GM23338 (cell line): ENCODE measurements around the gene CEP135. TPM values are rescaled to one million over a fixed set of nuclear protein-coding genes. Genes with fewer than 3 reads are reported as not detected.

Experiments used
- ATAC-seq: fragments of 200-7000 bp; cut with Tn5 transposase; 3 replicates; pipeline ENCODE4 v1.9.1; 2020
- DNase-seq: peaks from one replicate; pipeline ENCODE4 v3.0.0-alpha.2; 2015; ENCODE audit warnings: low spot score
- H2AFZ ChIP-seq: fragments of 200-600 bp; sonication (generic); 2 replicates; pipeline ENCODE4 v1.8.0; 2016; ENCODE audit warnings: antibody characterized with exemption, mild to moderate bottlenecking, moderate library complexity
- H3F3A ChIP-seq: fragments of 200-600 bp; sonication (generic); replicated peaks from 2 replicates; pipeline ENCODE4 v1.8.0; 2017; ENCODE audit warnings: antibody characterized with exemption, mixed run types, low read depth
- H3K27ac ChIP-seq: fragments of 200-600 bp; sonication (generic); 2 replicates; pipeline ENCODE4 v1.6.1; 2016; ENCODE audit warnings: low read depth
- H3K27me3 ChIP-seq: fragments of 200-600 bp; sonication (generic); 2 replicates; pipeline ENCODE4 v1.8.0; 2016; ENCODE audit warnings: mild to moderate bottlenecking, mixed run types, moderate library complexity; ENCODE audit not compliant: insufficient read depth
- H3K36me3 ChIP-seq: fragments of 200-600 bp; sonication (generic); 2 replicates; pipeline ENCODE4 v1.8.0; 2016; ENCODE audit warnings: mild to moderate bottlenecking; ENCODE audit not compliant: insufficient read depth
- H3K4me1 ChIP-seq: fragments of 200-600 bp; sonication (generic); 2 replicates; pipeline ENCODE4 v1.8.0; 2016; ENCODE audit warnings: mild to moderate bottlenecking, moderate library complexity; ENCODE audit not compliant: insufficient read depth
- H3K4me2 ChIP-seq: fragments of 200-600 bp; sonication (generic); 2 replicates; pipeline ENCODE4 v1.7.1; 2017; ENCODE audit warnings: mixed run types
- H3K4me3 ChIP-seq: fragments of 200-600 bp; sonication (generic); 2 replicates; pipeline ENCODE4 v1.6.1; 2016; ENCODE audit warnings: mixed run types
- H3K79me2 ChIP-seq: fragments of 200-600 bp; sonication (generic); replicated peaks from 2 replicates; pipeline ENCODE4 v1.8.0; 2017; ENCODE audit warnings: mild to moderate bottlenecking; ENCODE audit not compliant: insufficient read depth
- H3K9me2 ChIP-seq: fragments of 200-600 bp; sonication (generic); 2 replicates; pipeline ENCODE4 v1.8.0; 2017; ENCODE audit not compliant: insufficient read depth
- H4K20me1 ChIP-seq: fragments of 200-600 bp; sonication (generic); replicated peaks from 2 replicates; pipeline ENCODE4 v1.8.0; 2017; ENCODE audit warnings: mild to moderate bottlenecking; ENCODE audit not compliant: insufficient read depth
- H3K27ac Mint-ChIP-seq: 2 replicates; pipeline ENCODE4 v1.8.0; 2020; ENCODE audit warnings: inconsistent platforms, mild to moderate bottlenecking, moderate library complexity, mixed read lengths
- H3K27me3 Mint-ChIP-seq: 3 replicates; pipeline ENCODE4 v1.8.0; 2022; ENCODE audit warnings: low read depth, mild to moderate bottlenecking, moderate library complexity, mixed read lengths, inconsistent platforms; ENCODE audit not compliant: insufficient read depth, poor library complexity
- H3K36me3 Mint-ChIP-seq: 3 replicates; pipeline ENCODE4 v1.8.0; 2021; ENCODE audit warnings: low read depth, mild to moderate bottlenecking, inconsistent platforms, moderate library complexity, mixed read lengths
- H3K4me1 Mint-ChIP-seq: 3 replicates; pipeline ENCODE4 v1.8.0; 2020; ENCODE audit warnings: mild to moderate bottlenecking, inconsistent platforms, mixed read lengths
- H3K4me3 Mint-ChIP-seq: 3 replicates; pipeline ENCODE4 v1.8.0; 2021; ENCODE audit warnings: moderate library complexity, mild to moderate bottlenecking, inconsistent platforms, mixed read lengths
- H3K9me3 Mint-ChIP-seq: 3 replicates; pipeline ENCODE4 v1.8.0; 2020; ENCODE audit warnings: moderate library complexity, mild to moderate bottlenecking, inconsistent platforms, mixed read lengths
- CREB1 ChIP-seq: fragments of 250-450 bp; sonication (Bioruptor Pico); IDR thresholded peaks from 2 replicates; pipeline ENCODE4 v1.5.0; 2020; ENCODE audit warnings: low read depth, mild to moderate bottlenecking, moderate library complexity
- CTCF ChIP-seq, 2 experiments: fragments of 200-600 bp in 1 of 2; sonication (generic) in 1 of 2; conservative IDR thresholded peaks; 2 replicates each; pipeline versions ENCODE4 v1.5.1 to v1.6.1; 2016 to 2017; ENCODE audit warnings: antibody characterized with exemption in 2 of 2, low read depth in 2 of 2, mild to moderate bottlenecking in 2 of 2, moderate library complexity in 1 of 2
- ETS1 ChIP-seq: IDR thresholded peaks from 2 replicates; pipeline ENCODE4 v1.6.1; 2016; ENCODE audit warnings: antibody characterized with exemption
- EZH2 ChIP-seq: fragments of 200-600 bp; sonication (generic); IDR thresholded peaks from one replicate; pipeline ENCODE4 v1.8.0; 2017; ENCODE audit warnings: antibody characterized with exemption, mild to moderate bottlenecking, low read depth; ENCODE audit not compliant: unreplicated experiment
- EZH2phosphoT487 ChIP-seq: fragments of 200-600 bp; sonication (generic); IDR thresholded peaks from one replicate; pipeline ENCODE4 v1.8.1; 2018; ENCODE audit warnings: antibody characterized with exemption; ENCODE audit not compliant: unreplicated experiment
- JUNB ChIP-seq: IDR thresholded peaks from one replicate; pipeline ENCODE4 v1.6.1; 2016; ENCODE audit warnings: antibody characterized with exemption; ENCODE audit not compliant: unreplicated experiment
- NANOG ChIP-seq: IDR thresholded peaks from 2 replicates; pipeline ENCODE4 v1.6.1; 2016; ENCODE audit warnings: antibody characterized with exemption, borderline replicate concordance
- POLR2AphosphoS5 ChIP-seq: IDR thresholded peaks from 2 replicates; pipeline ENCODE4 v1.6.1; 2016; ENCODE audit warnings: antibody characterized with exemption, low read depth
- REST ChIP-seq: IDR thresholded peaks from one replicate; pipeline ENCODE4 v1.6.1; 2018; ENCODE audit warnings: antibody characterized with exemption; ENCODE audit not compliant: unreplicated experiment
- STAT1 ChIP-seq: IDR thresholded peaks from one replicate; pipeline ENCODE4 v1.6.1; 2016; ENCODE audit warnings: antibody characterized with exemption; ENCODE audit not compliant: unreplicated experiment
- ZNF114 ChIP-seq: fragments of 250-450 bp; sonication (Bioruptor Pico); IDR thresholded peaks from 2 replicates; pipeline ENCODE4 v1.5.0; 2020; ENCODE audit warnings: mild to moderate bottlenecking, moderate library complexity
- ZNF331 ChIP-seq: fragments of 250-450 bp; sonication (Bioruptor Pico); IDR thresholded peaks from 2 replicates; pipeline ENCODE4 v1.5.0; 2020; ENCODE audit warnings: low read depth, mild to moderate bottlenecking, moderate library complexity
- ZNF462 ChIP-seq: fragments of 250-450 bp; sonication (Bioruptor Pico); IDR thresholded peaks from 2 replicates; pipeline ENCODE4 v1.5.0; 2020; ENCODE audit warnings: mild to moderate bottlenecking, moderate library complexity
- polyA plus RNA-seq: library from polyadenylated mRNA; unstranded; fragments of >200 nt; fragmentation: Nextera tagmentation; extraction: Ambion mirVana; gene quantifications from 2 replicates; pipeline ENCODE4 v1.2.1, GENCODE V29; 2016
- total RNA-seq: library from RNA; depleted of rRNA; stranded (reverse); fragments of >200 nt; shearing (Covaris generic); gene quantifications from 2 replicates; pipeline ENCODE4 v1.2.3, GENCODE V29; 2014

Gene CEP135
- total and polyA plus RNA-seq, 2 experiments from 2014 or later, result 11.8 to 15.7 TPM

- no peak for TF ChIP-seq EZH2phosphoT487
These were observed 16.9 kb upstream of the CEP135 start (continued) for GRCh38 chr4:55931833-55932232.

- ATAC-seq (no peak), DNase-seq (no peak)
- H3K27me3 ChIP-seq, result no peaks in the 10 kb centered on the region
- H2AFZ ChIP-seq, result no peak overlapping the region
- H3F3A ChIP-seq, result no peaks in the 10 kb centered on the region
- no peak overlapping the region for H3K4me3 ChIP-seq
- Mint-ChIP-seq H3K9me3 (peaks cover 25% of the 10 kb centered on the region), H3K4me1 (peaks cover 9% of the 10 kb centered on the region), H3K4me3 (no peak overlapping the region), H3K27ac (no peak overlapping the region), H3K36me3 (peaks cover 10% of the 10 kb centered on the region), H3K27me3 (no peaks in the 10 kb centered on the region)
- no peaks in the 10 kb centered on the region for H4K20me1 ChIP-seq
- TF ChIP-seq CTCF (conservative IDR thresholded peaks at IDR 0.05; ENCODE audit: low read depth in 2 of 2), result no peak
- TF ChIP-seq ZNF114, result no peak
- TF ChIP-seq ZNF331 (CRISPR knock-in tag), result no peak
- TF ChIP-seq POLR2AphosphoS5, result no peak
- no peak for TF ChIP-seq EZH2
- no peak for TF ChIP-seq CREB1
- no peak for TF ChIP-seq STAT1
- no peak for TF ChIP-seq REST
- no peak for TF ChIP-seq JUNB
- TF ChIP-seq NANOG, result no peak
- TF ChIP-seq EZH2phosphoT487, result no peak
- no peak for TF ChIP-seq ETS1
- no peak for TF ChIP-seq ZNF462
- no peaks in the 10 kb centered on the region for H3K36me3 ChIP-seq
- H3K27ac ChIP-seq, result no peak overlapping the region
- H3K9me2 ChIP-seq, result no peaks in the 10 kb centered on the region
- no peak overlapping the region for H3K4me2 ChIP-seq
- H3K79me2 ChIP-seq, result no peaks in the 10 kb centered on the region
- H3K4me1 ChIP-seq, result peaks cover 3% of the 10 kb centered on the region; the same call in 1 of the 2 replicates
These were observed 16.2 kb upstream of the CEP135 start for GRCh38 chr4:55932511-55932910.
